ENCODE results near the gene NLN. TPM values are rescaled to one million over a fixed set of nuclear protein-coding genes. Genes with fewer than 3 reads are reported as not detected.

The NLN gene
- total RNA-seq, 5 donors from 2014 or later (not counting 1 experiment from before 2014, with no cell fraction given): 1.5 to 7.6 (median 4.1) TPM

- Histone ChIP-seq H3K27ac (ENCODE audit: low read length) (no peak overlapping the region), H3K4me3 (ENCODE audit: control insufficient read depth in 1 of 2, extremely low read depth in 1 of 2, low read length in 1 of 2) (no peak overlapping the region), H3K4me1 (ENCODE audit: control insufficient read depth in 1 of 2, extremely low read depth in 1 of 2, insufficient read depth in 2 of 2, low read length in 2 of 2) (peaks cover 0 to 15% of the 10 kb centered on the region in 2 experiments), H3K27me3 (replicated peaks in 1 of 2; ENCODE audit: control insufficient read depth in 2 of 2, extremely low read depth in 1 of 2, insufficient read depth in 2 of 2, low read length in 1 of 2) (no peaks in the 10 kb centered on the region), H3K9me3 (no peaks in the 10 kb centered on the region), H3K36me3 (ENCODE audit: control insufficient read depth in 2 of 2, extremely low read depth in 1 of 2, insufficient read depth in 1 of 2, low read length in 1 of 2) (no peaks in the 10 kb centered on the region)
- no peak overlapping the region for H3K27ac Mint-ChIP-seq
- POLR2A ChIA-PET: no interaction called here
- H3K36me3 Mint-ChIP-seq: peaks cover 3% of the 10 kb centered on the region
- H3K4me3 Mint-ChIP-seq: no peak overlapping the region
- no peaks in the 10 kb centered on the region for H3K27me3 Mint-ChIP-seq
- no CpG with 5 or more reads among the region's 4 CpGs for WGBS (ENCODE audit: insufficient coverage)
- peaks cover 17 to 20% (median 18%) of the 10 kb centered on the region in 3 donors for H3K4me1 Mint-ChIP-seq
- no peak for DNase-seq
- no peak for ATAC-seq (replicated peaks in 1 of 4)
- CTCF ChIA-PET: no interaction called here
- no peaks in the 10 kb centered on the region for H3K9me3 Mint-ChIP-seq
Observed at GRCh38 chr5:65821966-65822365, 100.0 kb downstream of the NLN start.

GRCh38 chr5:65822710-65823109 is 100.7 kb downstream of the NLN start:
- Histone ChIP-seq H3K27me3 (replicated peaks in 1 of 2; ENCODE audit: control insufficient read depth in 2 of 2, extremely low read depth in 1 of 2, insufficient read depth in 2 of 2, low read length in 1 of 2) (no peaks in the 10 kb centered on the region), H3K36me3 (ENCODE audit: control insufficient read depth in 2 of 2, extremely low read depth in 1 of 2, insufficient read depth in 1 of 2, low read length in 1 of 2) (no peaks in the 10 kb centered on the region), H3K9me3 (no peaks in the 10 kb centered on the region), H3K4me1 (ENCODE audit: control insufficient read depth in 1 of 2, extremely low read depth in 1 of 2, insufficient read depth in 2 of 2, low read length in 2 of 2) (peaks cover 0 to 15% of the 10 kb centered on the region in 2 experiments), H3K27ac (ENCODE audit: low read length) (no peak overlapping the region), H3K4me3 (ENCODE audit: control insufficient read depth in 1 of 2, extremely low read depth in 1 of 2, low read length in 1 of 2) (no peak overlapping the region)
- ATAC-seq (replicated peaks in 1 of 4) (no peak), DNase-seq (no peak)
- no peak overlapping the region for H3K27ac Mint-ChIP-seq
- H3K9me3 Mint-ChIP-seq: no peaks in the 10 kb centered on the region
- WGBS (ENCODE audit: insufficient coverage): 91% methylated on average over 6 of the region's 6 CpGs
- no peaks in the 10 kb centered on the region for H3K27me3 Mint-ChIP-seq
- peaks cover 3% of the 10 kb centered on the region for H3K36me3 Mint-ChIP-seq
- H3K4me3 Mint-ChIP-seq: no peak overlapping the region
- ChIA-PET POLR2A (no interaction called here), CTCF (no interaction called here)
- H3K4me1 Mint-ChIP-seq: peaks cover 17 to 20% (median 18%) of the 10 kb centered on the region in 3 donors

- no peak overlapping the region for H3K27ac Mint-ChIP-seq
- ChIA-PET CTCF (interaction anchor here (0.5 to 0.6 kb wide), 2 partner anchors 279 to 1932 kb away, joined by 3 to 5 read pairs; no protein-coding TSS in a partner anchor), POLR2A (no interaction called here)
- no peaks in the 10 kb centered on the region for H3K27me3 ChIP-seq (replicated peaks in 1 of 2; ENCODE audit: control insufficient read depth in 2 of 2, extremely low read depth in 1 of 2, insufficient read depth in 2 of 2, low read length in 1 of 2)
- no peak for ATAC-seq (replicated peaks in 1 of 4)
- peaks cover 0 to 15% of the 10 kb centered on the region in 2 experiments for H3K4me1 ChIP-seq (ENCODE audit: control insufficient read depth in 1 of 2, extremely low read depth in 1 of 2, insufficient read depth in 2 of 2, low read length in 2 of 2)
- H3K4me1 Mint-ChIP-seq: peaks cover 17 to 20% (median 18%) of the 10 kb centered on the region in 3 donors
- H3K9me3 Mint-ChIP-seq: no peaks in the 10 kb centered on the region
- no peaks in the 10 kb centered on the region for H3K36me3 ChIP-seq (ENCODE audit: control insufficient read depth in 2 of 2, extremely low read depth in 1 of 2, insufficient read depth in 1 of 2, low read length in 1 of 2)
- H3K27ac ChIP-seq (ENCODE audit: low read length): no peak overlapping the region
- DNase-seq: no peak
- peaks cover 3% of the 10 kb centered on the region for H3K36me3 Mint-ChIP-seq
- no peaks in the 10 kb centered on the region for H3K9me3 ChIP-seq
- no CpG with 5 or more reads among the region's 2 CpGs for WGBS (ENCODE audit: insufficient coverage)
- H3K4me3 ChIP-seq (ENCODE audit: control insufficient read depth in 1 of 2, extremely low read depth in 1 of 2, low read length in 1 of 2): no peak overlapping the region
- H3K27me3 Mint-ChIP-seq: no peaks in the 10 kb centered on the region
- H3K4me3 Mint-ChIP-seq: no peak overlapping the region
Observed at GRCh38 chr5:65823204-65823603, 101.2 kb downstream of the NLN start.

- DNase-seq (no peak), ATAC-seq (replicated peaks in 1 of 4) (no peak)
- ChIA-PET CTCF (interaction anchor here in 1 of 2 donors (0.5 to 0.7 kb wide), 2 partner anchors 94 to 1931 kb away, joined by 3 read pairs; no protein-coding TSS in a partner anchor), POLR2A (no interaction called here)
- no CpG with 5 or more reads among the region's 4 CpGs for WGBS (ENCODE audit: insufficient coverage)
- Mint-ChIP-seq H3K4me1 (peaks cover 17 to 18% (median 18%) of the 10 kb centered on the region in 3 donors), H3K9me3 (no peaks in the 10 kb centered on the region), H3K27ac (no peak overlapping the region), H3K27me3 (no peaks in the 10 kb centered on the region), H3K36me3 (peaks cover 3% of the 10 kb centered on the region), H3K4me3 (no peak overlapping the region)
- no peak overlapping the region for H3K27ac ChIP-seq (ENCODE audit: low read length)
- H3K27me3 ChIP-seq (replicated peaks in 1 of 2; ENCODE audit: control insufficient read depth in 2 of 2, extremely low read depth in 1 of 2, insufficient read depth in 2 of 2, low read length in 1 of 2): no peaks in the 10 kb centered on the region
- peaks cover 0 to 15% of the 10 kb centered on the region in 2 experiments for H3K4me1 ChIP-seq (ENCODE audit: control insufficient read depth in 1 of 2, extremely low read depth in 1 of 2, insufficient read depth in 2 of 2, low read length in 2 of 2)
- H3K36me3 ChIP-seq (ENCODE audit: control insufficient read depth in 2 of 2, extremely low read depth in 1 of 2, insufficient read depth in 1 of 2, low read length in 1 of 2): no peaks in the 10 kb centered on the region
- no peaks in the 10 kb centered on the region for H3K9me3 ChIP-seq
- no peak overlapping the region for H3K4me3 ChIP-seq (ENCODE audit: control insufficient read depth in 1 of 2, extremely low read depth in 1 of 2, low read length in 1 of 2)
Observed at GRCh38 chr5:65823845-65824445, 101.9 kb downstream of the NLN start.

GRCh38 chr5:65825408-65826328 is 103.7 kb downstream of the NLN start:
- no CpG with 5 or more reads among the region's 5 CpGs for WGBS (ENCODE audit: insufficient coverage)

More at GRCh38 chr5:65825408-65826328, 103.7 kb downstream of the NLN start:
- Histone ChIP-seq H3K4me3 (ENCODE audit: control insufficient read depth in 1 of 2, extremely low read depth in 1 of 2, low read length in 1 of 2) (no peak overlapping the region), H3K36me3 (ENCODE audit: control insufficient read depth in 2 of 2, extremely low read depth in 1 of 2, insufficient read depth in 1 of 2, low read length in 1 of 2) (no peaks in the 10 kb centered on the region), H3K27me3 (replicated peaks in 1 of 2; ENCODE audit: control insufficient read depth in 2 of 2, extremely low read depth in 1 of 2, insufficient read depth in 2 of 2, low read length in 1 of 2) (no peaks in the 10 kb centered on the region), H3K27ac (ENCODE audit: low read length) (no peak overlapping the region), H3K4me1 (ENCODE audit: control insufficient read depth in 1 of 2, extremely low read depth in 1 of 2, insufficient read depth in 2 of 2, low read length in 2 of 2) (peaks cover 0 to 10% of the 10 kb centered on the region in 2 experiments), H3K9me3 (no peaks in the 10 kb centered on the region)
- H3K9me3 Mint-ChIP-seq: no peaks in the 10 kb centered on the region
- ATAC-seq (replicated peaks in 1 of 4) (no peak), DNase-seq (peak in 1 of 35 experiments; percentile 9)
- H3K4me1 Mint-ChIP-seq: peaks cover 8 to 13% (median 10%) of the 10 kb centered on the region in 3 donors
- ChIA-PET CTCF (no interaction called here), POLR2A (interaction anchor here in 1 of 2 donors (0.6 kb wide), 1 partner anchor 62 kb away, joined by 5 read pairs; no protein-coding TSS in a partner anchor)
- H3K4me3 Mint-ChIP-seq: no peak overlapping the region
- H3K36me3 Mint-ChIP-seq: peaks cover 3% of the 10 kb centered on the region
- H3K27me3 Mint-ChIP-seq: no peaks in the 10 kb centered on the region
- no peak overlapping the region for H3K27ac Mint-ChIP-seq

Measured in T-cell (primary cell).